Mesenchymal stem cell (in vitro differentiated cells and primary cell): Measurements from ENCODE around the gene FBXO48.

Source experiments
- DNase-seq: peaks from one replicate; pipeline ENCODE4 v3.0.0-alpha.2; 2013
- H2AFZ ChIP-seq: one replicate; pipeline ENCODE4 v1.6.1; 2013; ENCODE audit warnings: low read depth, mild to moderate bottlenecking, control low read depth, inconsistent platforms, low read length, moderate library complexity
- H2AK5ac ChIP-seq: 2 replicates; pipeline ENCODE4 v1.6.1; 2013; ENCODE audit warnings: low read length, moderate library complexity, mild to moderate bottlenecking, inconsistent platforms; ENCODE audit not compliant: severe bottlenecking
- H2BK120ac ChIP-seq: one replicate; pipeline ENCODE4 v1.6.1; 2013; ENCODE audit warnings: low read depth, mild to moderate bottlenecking, inconsistent platforms, low read length, moderate library complexity
- H2BK12ac ChIP-seq, 2 experiments: one replicate each; pipeline ENCODE4 v1.6.1; 2013; ENCODE audit warnings: inconsistent platforms in 2 of 2, low read length in 2 of 2, mild to moderate bottlenecking in 2 of 2, moderate library complexity in 2 of 2, control low read depth in 1 of 2
- H2BK15ac ChIP-seq: one replicate; pipeline ENCODE4 v1.6.1; 2013; ENCODE audit warnings: mild to moderate bottlenecking, low read depth, inconsistent platforms; ENCODE audit not compliant: poor library complexity, severe bottlenecking
- H2BK5ac ChIP-seq: 2 replicates; pipeline ENCODE4 v1.6.1; 2013; ENCODE audit warnings: low read depth, mild to moderate bottlenecking, low read length, control low read depth, inconsistent platforms; ENCODE audit not compliant: poor library complexity, severe bottlenecking
- H3K14ac ChIP-seq, 2 experiments: one replicate each; pipeline ENCODE4 v1.6.1; 2013; ENCODE audit warnings: inconsistent platforms in 2 of 2, low read length in 2 of 2, control low read depth in 1 of 2, mild to moderate bottlenecking in 1 of 2, moderate library complexity in 1 of 2
- H3K18ac ChIP-seq, 2 experiments: one replicate each; pipeline ENCODE4 v1.6.1; 2013; ENCODE audit warnings: inconsistent platforms in 2 of 2, low read length in 2 of 2, control low read depth in 1 of 2, low read depth in 1 of 2, mild to moderate bottlenecking in 1 of 2
- H3K23ac ChIP-seq, 2 experiments: one replicate each; pipeline ENCODE4 v1.6.1; 2013; ENCODE audit warnings: inconsistent platforms in 2 of 2, low read length in 2 of 2, mild to moderate bottlenecking in 2 of 2, moderate library complexity in 2 of 2, control low read depth in 1 of 2
- H3K27ac ChIP-seq: 2 replicates; pipeline ENCODE4 v1.5.1; 2013; ENCODE audit warnings: mild to moderate bottlenecking, moderate library complexity, low read length, control low read depth, inconsistent platforms; ENCODE audit not compliant: poor library complexity, severe bottlenecking
- H3K27me3 ChIP-seq, 2 experiments: 2 replicates each; pipeline versions ENCODE4 v1.6.1 to v1.7.0; 2013; ENCODE audit warnings: low read length in 2 of 2, mild to moderate bottlenecking in 2 of 2, moderate library complexity in 2 of 2, control low read depth in 1 of 2, inconsistent platforms in 1 of 2; ENCODE audit not compliant: control insufficient read depth in 1 of 2, insufficient read depth in 1 of 2
- H3K36me3 ChIP-seq, 2 experiments: 2 replicates each; pipeline versions ENCODE4 v1.6.1 to v1.7.0; 2013; ENCODE audit warnings: low read length in 2 of 2, control low read depth in 1 of 2, inconsistent platforms in 1 of 2, low read depth in 1 of 2, mild to moderate bottlenecking in 1 of 2; ENCODE audit not compliant: insufficient read depth in 2 of 2, control insufficient read depth in 1 of 2
- H3K4ac ChIP-seq, 2 experiments: one replicate each; pipeline ENCODE4 v1.6.1; 2013; ENCODE audit warnings: inconsistent platforms in 2 of 2, low read length in 2 of 2, mild to moderate bottlenecking in 2 of 2, moderate library complexity in 2 of 2, control low read depth in 1 of 2, low read depth in 1 of 2
- H3K4me1 ChIP-seq: 2 replicates; pipeline ENCODE4 v1.6.1; 2013; ENCODE audit warnings: low read depth, low read length, control low read depth; ENCODE audit not compliant: control insufficient read depth, insufficient read depth
- H3K4me2 ChIP-seq: 2 replicates; pipeline ENCODE4 v1.6.1; 2013; ENCODE audit warnings: low read length, mild to moderate bottlenecking, inconsistent platforms; ENCODE audit not compliant: poor library complexity, severe bottlenecking
- H3K4me3 ChIP-seq, 2 experiments: 2 replicates each; pipeline versions ENCODE4 v1.5.1 to v1.7.0; 2013; ENCODE audit warnings: low read length in 2 of 2, mild to moderate bottlenecking in 2 of 2, control low read depth in 1 of 2, low read depth in 1 of 2; ENCODE audit not compliant: insufficient read depth in 1 of 2
- H3K79me1 ChIP-seq: replicated peaks from 2 replicates; pipeline ENCODE4 v1.6.1; 2013; ENCODE audit warnings: mild to moderate bottlenecking, control low read depth, low read length, inconsistent platforms; ENCODE audit not compliant: poor library complexity, severe bottlenecking
- H3K9ac ChIP-seq: 2 replicates; pipeline ENCODE4 v1.7.0; 2013; ENCODE audit warnings: mild to moderate bottlenecking, low read length, moderate library complexity
- H3K9me3 ChIP-seq: 2 replicates; pipeline ENCODE4 v1.7.0; 2013; ENCODE audit warnings: mild to moderate bottlenecking, low read length; ENCODE audit not compliant: control insufficient read depth
- H4K8ac ChIP-seq: one replicate; pipeline ENCODE4 v1.6.1; 2013; ENCODE audit warnings: inconsistent platforms, mild to moderate bottlenecking, low read length, moderate library complexity
- H4K91ac ChIP-seq: one replicate; pipeline ENCODE4 v1.6.1; 2013; ENCODE audit warnings: mild to moderate bottlenecking, low read length, inconsistent platforms
- WGBS: methylation state at CpG from one replicate; pipeline ENCODE4 v1.1.7; 2013; ENCODE audit warnings: mixed read lengths; 5-methylcytosine and 5-hydroxymethylcytosine counted together

The FBXO48 gene

DNA sequence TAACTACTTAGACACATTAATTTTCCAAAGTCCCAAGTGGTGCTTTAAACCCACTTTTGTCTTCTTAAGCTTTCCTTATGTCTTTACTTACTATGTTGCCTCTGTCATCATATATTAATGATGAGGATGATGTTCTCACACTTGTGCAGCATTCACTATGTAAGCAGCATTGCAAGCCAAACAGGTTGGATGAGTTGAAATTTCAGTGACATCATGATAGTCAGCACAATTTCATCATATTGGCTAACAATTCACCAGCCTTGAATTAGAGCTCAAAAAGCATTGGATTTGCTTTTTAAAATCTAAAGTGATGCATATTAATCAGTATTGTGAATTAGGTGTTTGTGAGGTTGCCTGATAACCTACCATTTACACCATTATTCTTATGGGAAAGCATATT, 8.0 kb upstream of the FBXO48 start:
- Histone ChIP-seq H2AK5ac (no peak overlapping the region), H3K4me2 (no peak overlapping the region), H3K4me3 (no peak overlapping the region), H2BK120ac (no peak overlapping the region), H3K27me3 (no peaks in the 10 kb centered on the region), H2BK12ac (no peak overlapping the region), H3K18ac (no peak overlapping the region), H4K91ac (no peak overlapping the region), H3K4ac (no peak overlapping the region), H4K8ac (no peak overlapping the region), H3K36me3 (no peaks in the 10 kb centered on the region), H2BK15ac (no peak overlapping the region), H3K79me1 (peaks cover 9% of the 10 kb centered on the region), H3K14ac (no peak overlapping the region), H3K9me3 (no peaks in the 10 kb centered on the region), H3K4me1 (no peaks in the 10 kb centered on the region), H2BK5ac (no peak overlapping the region), H3K23ac (no peak overlapping the region), H3K9ac (no peak overlapping the region), H3K27ac (no peak overlapping the region), H2AFZ (no peak overlapping the region)
- DNase-seq: no peak

GRCh38 chr2:68472796-68473414, 5.8 kb upstream of the FBXO48 start:
- Histone ChIP-seq H3K36me3 (no peaks in the 10 kb centered on the region), H2BK120ac (no peak overlapping the region), H2BK15ac (no peak overlapping the region), H3K79me1 (peaks cover 14% of the 10 kb centered on the region), H4K8ac (no peak overlapping the region), H3K4me3 (no peak overlapping the region), H4K91ac (no peak overlapping the region), H3K9me3 (no peaks in the 10 kb centered on the region), H3K4ac (no peak overlapping the region), H3K27me3 (no peaks in the 10 kb centered on the region), H3K18ac (no peak overlapping the region), H2AK5ac (no peak overlapping the region), H3K9ac (no peak overlapping the region), H2AFZ (no peak overlapping the region), H3K4me2 (no peak overlapping the region), H2BK5ac (no peak overlapping the region), H3K23ac (no peak overlapping the region), H3K27ac (no peak overlapping the region), H3K14ac (no peak overlapping the region), H2BK12ac (no peak overlapping the region), H3K4me1 (no peaks in the 10 kb centered on the region)
- no CpG with 5 or more reads among the region's 3 CpGs for WGBS
- no peak for DNase-seq

DNA sequence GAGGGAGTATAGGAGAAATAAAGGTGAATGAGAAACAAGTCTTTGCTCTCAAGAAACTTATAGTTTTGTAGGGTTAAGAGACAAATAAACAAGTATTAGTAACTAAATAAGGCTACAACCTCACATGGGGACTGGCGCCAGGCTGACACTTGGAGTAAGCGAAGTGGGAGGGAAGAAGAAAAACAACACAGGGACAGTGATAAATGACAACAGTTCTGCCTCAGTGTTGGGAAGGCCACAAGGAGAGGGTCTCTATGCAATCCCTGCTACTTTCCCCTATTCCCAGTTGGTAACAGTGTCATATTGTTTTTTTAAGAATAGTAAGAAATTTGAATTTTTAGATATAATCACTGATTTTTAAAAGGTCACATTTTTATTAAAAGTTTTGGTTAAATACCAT, 4.3 kb upstream of the FBXO48 start:
- Histone ChIP-seq H2BK120ac (no peak overlapping the region), H3K9me3 (no peaks in the 10 kb centered on the region), H3K4me2 (no peak overlapping the region), H3K27me3 (no peaks in the 10 kb centered on the region), H3K79me1 (peaks cover 17% of the 10 kb centered on the region), H3K36me3 (no peaks in the 10 kb centered on the region), H4K8ac (no peak overlapping the region), H3K4ac (no peak overlapping the region), H3K18ac (no peak overlapping the region), H2BK15ac (no peak overlapping the region), H3K23ac (no peak overlapping the region), H3K27ac (no peak overlapping the region), H3K14ac (no peak overlapping the region), H3K9ac (no peak overlapping the region), H3K4me1 (no peaks in the 10 kb centered on the region), H2AFZ (no peak overlapping the region), H2BK5ac (no peak overlapping the region), H4K91ac (no peak overlapping the region), H2AK5ac (no peak overlapping the region), H2BK12ac (no peak overlapping the region), H3K4me3 (no peak overlapping the region)
- no peak for DNase-seq
- WGBS: 88% methylated on average over 2 of the region's 2 CpGs

DNA sequence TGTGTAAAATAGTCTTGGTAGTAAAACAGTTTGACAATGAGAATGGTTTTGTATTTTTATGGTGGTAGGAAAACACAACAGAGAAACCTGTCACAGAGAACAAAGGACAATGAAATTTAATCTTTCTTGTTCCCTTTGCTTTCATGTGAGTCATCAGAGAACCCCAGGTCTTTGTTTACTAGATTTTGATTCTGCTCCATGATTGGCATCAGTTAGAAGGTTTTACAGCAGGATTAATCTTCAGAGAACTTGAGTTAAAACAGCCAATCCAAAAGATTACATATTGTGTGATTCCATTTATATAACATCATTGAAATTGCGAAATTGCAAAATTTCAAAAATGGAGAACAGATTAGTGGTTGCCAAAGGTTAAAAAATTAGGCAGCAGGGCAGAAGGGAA, 2.8 kb upstream of the FBXO48 start:
- H3K4ac ChIP-seq: no peak overlapping the region
- H3K4me2 ChIP-seq: no peak overlapping the region
- no peak overlapping the region for H3K23ac ChIP-seq
- H3K9ac ChIP-seq: no peak overlapping the region
- H2BK15ac ChIP-seq: no peak overlapping the region
- H3K14ac ChIP-seq: no peak overlapping the region
- H3K4me3 ChIP-seq: no peak overlapping the region
- H3K9me3 ChIP-seq: no peaks in the 10 kb centered on the region
- H2BK12ac ChIP-seq: no peak overlapping the region
- no peak overlapping the region for H4K8ac ChIP-seq
- WGBS: 96% methylated on average over 1 of the region's 1 CpG
- no peak overlapping the region for H2BK5ac ChIP-seq
- no peaks in the 10 kb centered on the region for H3K36me3 ChIP-seq
- H2BK120ac ChIP-seq: no peak overlapping the region
- H3K4me1 ChIP-seq: no peaks in the 10 kb centered on the region
- H3K27me3 ChIP-seq: no peaks in the 10 kb centered on the region
- no peak overlapping the region for H3K18ac ChIP-seq
- no peak overlapping the region for H3K27ac ChIP-seq
- no peak overlapping the region for H4K91ac ChIP-seq
- H2AK5ac ChIP-seq: no peak overlapping the region
- no peak for DNase-seq
- no peak overlapping the region for H2AFZ ChIP-seq
- peaks cover 19% of the 10 kb centered on the region for H3K79me1 ChIP-seq
